Loucy (cell line): ENCODE data around the gene GBF1.

ENCODE experiments used
- H2AFZ ChIP-seq: fragments of 200-600 bp; sonication (generic); 2 replicates; pipeline ENCODE4 v1.6.0; 2016; ENCODE audit warnings: antibody characterized with exemption, mild to moderate bottlenecking, low read length, moderate library complexity
- H3F3A ChIP-seq: fragments of 200-600 bp; 2 replicates; pipeline ENCODE4 v1.6.0; 2016; ENCODE audit warnings: antibody characterized with exemption, low read depth, mild to moderate bottlenecking
- H3K27me3 ChIP-seq: fragments of 200-600 bp; sonication (generic); 2 replicates; pipeline ENCODE4 v1.6.1; 2014; ENCODE audit warnings: low read length, mild to moderate bottlenecking; ENCODE audit not compliant: insufficient read depth, poor library complexity, severe bottlenecking
- H3K36me3 ChIP-seq: fragments of 200-600 bp; sonication (generic); 2 replicates; pipeline ENCODE4 v1.6.1; 2016; ENCODE audit warnings: low read length; ENCODE audit not compliant: insufficient read depth
- H3K4me1 ChIP-seq: fragments of 200-600 bp; sonication (generic); 2 replicates; pipeline ENCODE4 v1.5.1; 2014; ENCODE audit warnings: low read length, mild to moderate bottlenecking; ENCODE audit not compliant: insufficient read depth, poor library complexity, severe bottlenecking
- H3K4me2 ChIP-seq: fragments of 200-600 bp; sonication (generic); 2 replicates; pipeline ENCODE4 v1.6.0; 2014; ENCODE audit warnings: antibody characterized with exemption, low read length, low read depth, mild to moderate bottlenecking; ENCODE audit not compliant: poor library complexity, severe bottlenecking
- H3K4me3 ChIP-seq: fragments of 200-600 bp; sonication (generic); 2 replicates; pipeline ENCODE4 v1.5.1; 2014; ENCODE audit warnings: low read length, mild to moderate bottlenecking, mixed read lengths; ENCODE audit not compliant: poor library complexity, severe bottlenecking
- H3K79me2 ChIP-seq: fragments of 200-600 bp; sonication (generic); 2 replicates; pipeline ENCODE4 v1.6.1; 2014; ENCODE audit warnings: low read length; ENCODE audit not compliant: insufficient read depth
- H3K9ac ChIP-seq: fragments of 200-600 bp; sonication (generic); 2 replicates; pipeline ENCODE4 v1.6.0; 2014; ENCODE audit warnings: mild to moderate bottlenecking, low read depth, low read length, moderate library complexity; ENCODE audit not compliant: poor library complexity, severe bottlenecking
- H3K9me2 ChIP-seq: fragments of 200-600 bp; sonication (generic); replicated peaks from 2 replicates; pipeline ENCODE4 v1.6.1; 2016; ENCODE audit warnings: low read depth, low read length, mixed read lengths
- H3K9me3 ChIP-seq: fragments of 200-600 bp; sonication (generic); 2 replicates; pipeline ENCODE4 v1.6.1; 2014; ENCODE audit warnings: mild to moderate bottlenecking, antibody characterized with exemption, low read length, low read depth; ENCODE audit not compliant: insufficient read depth
- H4K20me1 ChIP-seq: fragments of 200-600 bp; sonication (generic); 2 replicates; pipeline ENCODE4 v1.6.0; 2014; ENCODE audit warnings: antibody characterized with exemption, low read length, mild to moderate bottlenecking; ENCODE audit not compliant: insufficient read depth, poor library complexity, severe bottlenecking
- CTCF ChIP-seq: fragments of 200-600 bp; sonication (generic); conservative IDR thresholded peaks from 2 replicates; pipeline ENCODE4 v1.5.1; 2014; ENCODE audit warnings: mild to moderate bottlenecking, antibody characterized with exemption, low read length
- EZH2phosphoT487 ChIP-seq: fragments of 200-600 bp; IDR thresholded peaks from 2 replicates; pipeline ENCODE4 v1.6.1; 2018; ENCODE audit warnings: antibody characterized with exemption, mild to moderate bottlenecking, moderate library complexity, borderline replicate concordance

The GBF1 gene

GRCh38 chr10:102326031-102326430 is 80.7 kb downstream of the GBF1 start:
- H3K79me2 ChIP-seq, result peaks cover 44% of the 10 kb centered on the region; the same call in 1 of the 2 replicates
- TF ChIP-seq EZH2phosphoT487 (no peak), CTCF (no peak)
- H3K27me3 ChIP-seq, result no peaks in the 10 kb centered on the region
- no peaks in the 10 kb centered on the region for H3K9me3 ChIP-seq
- H3K4me2 ChIP-seq, result no peak overlapping the region
- no peak overlapping the region for H3K9ac ChIP-seq
- H3K4me3 ChIP-seq, result no peak overlapping the region
- peaks cover 59% of the 10 kb centered on the region for H4K20me1 ChIP-seq
- H2AFZ ChIP-seq, result no peak overlapping the region
- peaks cover 9% of the 10 kb centered on the region; the same call in 1 of the 2 replicates for H3K36me3 ChIP-seq
- H3K4me1 ChIP-seq, result peaks cover 21% of the 10 kb centered on the region
- no peaks in the 10 kb centered on the region; the same call in 1 of the 2 replicates for H3F3A ChIP-seq
- no peaks in the 10 kb centered on the region for H3K9me2 ChIP-seq

- H4K20me1 ChIP-seq, result peaks cover 49% of the 10 kb centered on the region
- no peak overlapping the region for H3K9ac ChIP-seq
- H3K4me1 ChIP-seq, result peaks cover 21% of the 10 kb centered on the region
- H2AFZ ChIP-seq, result no peak overlapping the region
- H3K4me2 ChIP-seq, result no peak overlapping the region
- no peaks in the 10 kb centered on the region for H3K9me3 ChIP-seq
- H3K36me3 ChIP-seq, result peaks cover under 1% of the 10 kb centered on the region; the same call in 1 of the 2 replicates
- no peaks in the 10 kb centered on the region; the same call in 1 of the 2 replicates for H3F3A ChIP-seq
- TF ChIP-seq EZH2phosphoT487, result no peak
- TF ChIP-seq CTCF, result no peak
- no peaks in the 10 kb centered on the region for H3K27me3 ChIP-seq
- H3K79me2 ChIP-seq, result peaks cover 45% of the 10 kb centered on the region; the same call in 1 of the 2 replicates
- no peaks in the 10 kb centered on the region for H3K9me2 ChIP-seq
- H3K4me3 ChIP-seq, result no peak overlapping the region
Measured at GRCh38 chr10:102327002-102327401, 81.7 kb downstream of the GBF1 start.

- TF ChIP-seq EZH2phosphoT487 (no peak), CTCF (no peak)
Measured at GRCh38 chr10:102327641-102328040, 82.3 kb downstream of the GBF1 start.

More at GRCh38 chr10:102327641-102328040, 82.3 kb downstream of the GBF1 start:
- Histone ChIP-seq H2AFZ (no peak overlapping the region), H3K4me2 (no peak overlapping the region), H3F3A (no peaks in the 10 kb centered on the region; the same call in 1 of the 2 replicates), H3K27me3 (no peaks in the 10 kb centered on the region), H4K20me1 (peaks cover 43% of the 10 kb centered on the region), H3K9ac (no peak overlapping the region), H3K79me2 (peaks cover 47% of the 10 kb centered on the region; the same call in 1 of the 2 replicates), H3K4me3 (no peak overlapping the region), H3K4me1 (peaks cover 15% of the 10 kb centered on the region), H3K36me3 (peaks cover 6% of the 10 kb centered on the region; the same call in 1 of the 2 replicates), H3K9me3 (no peaks in the 10 kb centered on the region), H3K9me2 (no peaks in the 10 kb centered on the region)
